BJ (cell line): ENCODE data around the gene RBPJ. TPM values are rescaled to one million over a fixed set of nuclear protein-coding genes. Genes with fewer than 3 reads are reported as not detected.
"Not testable (repeated sequence)": the region's sequence is repeated elsewhere in the genome, so short reads cannot be mapped to it uniquely, and the experiment has no call there.

Experiments
- CTCF ChIA-PET: fragments of 350-600 bp; formaldehyde crosslinking; extraction: SDS; loops from one replicate; lab custom pipeline; 2021; ENCODE audit warnings: antibody characterized with exemption, inconsistent platforms; lab: Yijun Ruan, JAX
- POLR2A ChIA-PET: fragments of 300-600 bp; sonication (Branson Sonifier 250); formaldehyde crosslinking; extraction: SDS; loops from one replicate; lab custom pipeline; 2021; ENCODE audit warnings: antibody characterized with exemption; lab: Charles Lee
- DNase-seq: peaks from one replicate; pipeline ENCODE4 v3.0.0-alpha.2; 2011; ENCODE audit warnings: low read depth
- H3K27me3 ChIP-seq: 2 replicates; pipeline ENCODE4 v1.6.0; 2011; ENCODE audit warnings: low read length; ENCODE audit not compliant: control insufficient read depth, insufficient read depth
- H3K36me3 ChIP-seq: 2 replicates; pipeline ENCODE4 v1.5.1; 2011; ENCODE audit warnings: low read length; ENCODE audit not compliant: control insufficient read depth, insufficient read depth
- H3K4me3 ChIP-seq: 2 replicates; pipeline ENCODE4 v1.5.1; 2011; ENCODE audit warnings: low read depth, mild to moderate bottlenecking, control low read depth, low read length
- CTCF ChIP-seq: IDR thresholded peaks from 2 replicates; pipeline ENCODE4 v1.5.1; 2011; ENCODE audit warnings: low read depth, mild to moderate bottlenecking, control low read depth, inconsistent platforms, low read length, moderate library complexity; ENCODE audit not compliant: insufficient read depth
- polyA plus RNA-seq: library from polyadenylated mRNA; depleted of rRNA; stranded (reverse); fragments of >200 nt; gene quantifications from 2 replicates; pipeline ENCODE4 v1.2.3, GENCODE V29; 2011

RBPJ gene
- polyA plus RNA-seq, 1 experiment: 31.6 TPM

- no peak for TF ChIP-seq CTCF
- Histone ChIP-seq H3K36me3 (no peaks in the 10 kb centered on the region), H3K27me3 (no peaks in the 10 kb centered on the region), H3K4me3 (no peak overlapping the region)
- POLR2A ChIA-PET: no interaction called here
- CTCF ChIA-PET: no interaction called here
- no peak for DNase-seq
These were observed 12.2 kb upstream of the RBPJ start for GRCh38 chr4:26308568-26308967.

- DNase-seq: no peak
- CTCF ChIA-PET: interaction anchor here (1.5 kb wide), 1 partner anchor 250 kb away, joined by 3 read pairs; no protein-coding TSS in a partner anchor
- no peak for TF ChIP-seq CTCF
- H3K27me3 ChIP-seq: no peaks in the 10 kb centered on the region
- H3K4me3 ChIP-seq: no peak overlapping the region
- POLR2A ChIA-PET: no interaction called here
- H3K36me3 ChIP-seq: no peaks in the 10 kb centered on the region
These were observed 10.6 kb upstream of the RBPJ start for GRCh38 chr4:26310264-26310663.

GRCh38 chr4:26311633-26312032, 9.2 kb upstream of the RBPJ start:
- no peak for TF ChIP-seq CTCF

GRCh38 chr4:26315316-26315932, 5.4 kb upstream of the RBPJ start:
- DNase-seq, H3K36me3 ChIP-seq, H3K27me3 ChIP-seq, CTCF ChIA-PET, H3K4me3 ChIP-seq, POLR2A ChIA-PET: not testable (repeated sequence)

More at GRCh38 chr4:26311633-26312032, 9.2 kb upstream of the RBPJ start:
- no peak for DNase-seq
- ChIA-PET POLR2A (no interaction called here), CTCF (interaction anchor here (0.6 to 1.0 kb wide), 2 partner anchors 16 to 229 kb away, joined by 3 to 4 read pairs; no protein-coding TSS in a partner anchor)
- H3K27me3 ChIP-seq: no peaks in the 10 kb centered on the region
- no peak overlapping the region for H3K4me3 ChIP-seq
- H3K36me3 ChIP-seq: no peaks in the 10 kb centered on the region

GRCh38 chr4:26317766-26318165, 3.0 kb upstream of the RBPJ start:
- no peak for DNase-seq
- Histone ChIP-seq H3K4me3 (no peak overlapping the region), H3K27me3 (no peaks in the 10 kb centered on the region), H3K36me3 (no peaks in the 10 kb centered on the region)
- POLR2A ChIA-PET: interaction anchor here (0.6 kb wide), 1 partner anchor 424 kb away, joined by 10 read pairs; no protein-coding TSS in a partner anchor
- CTCF ChIA-PET: interaction anchor here (1.0 kb wide), 1 partner anchor 27 kb away, joined by 6 read pairs; no protein-coding TSS in a partner anchor
- no peak for TF ChIP-seq CTCF
